NCI-H1105 treated with DMSO at 0.1 percent for 48 hours (cell line): ENCODE results near the gene RAB3C.
A peak's percentile ranks its signal among the peaks of the same experiment; 100 is the strongest.
"Not testable (repeated sequence)": the region's sequence is repeated elsewhere in the genome, so short reads cannot be mapped to it uniquely, and the experiment has no call there.

Experiments
- DNase-seq: peaks from one replicate; lab custom pipeline; 2025; lab: John Stamatoyannopoulos, UW

RAB3C gene

GRCh38 chr5:58582803-58583491 is at the start of gene RAB3C:
Gene RAB3C, plus strand, starts transcription at chr5:58583075. Its CDS starts 134 bp downstream, at chr5:58583209.
- peak; percentile 87 for DNase-seq

- not testable (repeated sequence) for DNase-seq
Measured at GRCh38 chr5:58541935-58542334, 40.9 kb upstream of the RAB3C start.

GRCh38 chr5:58542709-58543108 is 40.2 kb upstream of the RAB3C start:
- no peak for DNase-seq

GRCh38 chr5:58543723-58544122 is 39.2 kb upstream of the RAB3C start:
- DNase-seq, result no peak

- DNase-seq, result no peak
Measured at GRCh38 chr5:58544195-58544594, 38.7 kb upstream of the RAB3C start.

GRCh38 chr5:58544926-58545325 is 37.9 kb upstream of the RAB3C start:
- DNase-seq, result no peak

GRCh38 chr5:58545912-58546311 is 37.0 kb upstream of the RAB3C start:
- no peak for DNase-seq

- no peak for DNase-seq
Measured at GRCh38 chr5:58548068-58548467, 34.8 kb upstream of the RAB3C start.

- DNase-seq, result no peak
Measured at GRCh38 chr5:58551492-58551891, 31.4 kb upstream of the RAB3C start.

- not testable (repeated sequence) for DNase-seq
Measured at GRCh38 chr5:58557665-58558338, 25.1 kb upstream of the RAB3C start.

GRCh38 chr5:58563016-58563700 is 19.7 kb upstream of the RAB3C start:
- DNase-seq, result not testable (repeated sequence)

GRCh38 chr5:58564043-58564832 is 18.6 kb upstream of the RAB3C start:
- not testable (repeated sequence) for DNase-seq

- DNase-seq, result no peak
Measured at GRCh38 chr5:58565033-58565432, 17.8 kb upstream of the RAB3C start.

- DNase-seq, result no peak
Measured at GRCh38 chr5:58571501-58571900, 11.4 kb upstream of the RAB3C start.

- DNase-seq, result not testable (repeated sequence)
Measured at GRCh38 chr5:58572973-58573372, 9.9 kb upstream of the RAB3C start.

GRCh38 chr5:58579781-58580180 is 3.1 kb upstream of the RAB3C start:
- no peak for DNase-seq

- peak; percentile 54 for DNase-seq
Measured at GRCh38 chr5:58582019-58582802, 664 bp upstream of the RAB3C start.

- DNase-seq, result no peak
Measured at GRCh38 chr5:58595952-58596351, 13.1 kb downstream of the RAB3C start.

GRCh38 chr5:58598440-58598839 is 15.6 kb downstream of the RAB3C start:
- DNase-seq, result no peak

- DNase-seq, result no peak
Measured at GRCh38 chr5:58599217-58599616, 16.3 kb downstream of the RAB3C start.

GRCh38 chr5:58600613-58601012 is 17.7 kb downstream of the RAB3C start:
- not testable (repeated sequence) for DNase-seq
